H1 (cell line): Measurements from ENCODE around the gene ADCY2. TPM values are rescaled to one million over a fixed set of nuclear protein-coding genes. Genes with fewer than 3 reads are reported as not detected.

Experiments
- CTCF ChIA-PET: fragments of 300-600 bp; sonication (Branson Sonifier 250); formaldehyde crosslinking; loops from one replicate; lab custom pipeline; 2021; ENCODE audit not compliant: partially characterized antibody; lab: Charles Lee
- POLR2A ChIA-PET: fragments of 300-600 bp; sonication (Branson Sonifier 250); formaldehyde crosslinking; loops from one replicate; lab custom pipeline; 2021; ENCODE audit warnings: inconsistent platforms; ENCODE audit not compliant: partially characterized antibody; lab: Charles Lee
- DNase-seq, 2 experiments: peaks; one replicate each; pipeline versions ENCODE4 v3.0.0 to v3.0.0-alpha.2; 2010 to 2022; ENCODE audit warnings: low spot score in 2 of 2, low read depth in 1 of 2, mixed read lengths in 1 of 2
- FAIRE-seq: peaks from 2 replicates; lab custom pipeline; 2011; peaks lifted over from hg19 to GRCh38; lab: Jason Lieb, UNC
- H2AFZ ChIP-seq: 2 replicates; pipeline ENCODE4 v1.8.1; 2012; ENCODE audit warnings: low read length, inconsistent platforms
- H2AK5ac ChIP-seq: 2 replicates; pipeline ENCODE4 v1.6.1; 2013; ENCODE audit warnings: low read depth, low read length
- H2BK120ac ChIP-seq: replicated peaks from 2 replicates; pipeline ENCODE3; 2013; ENCODE audit warnings: low read depth, low read length, inconsistent platforms
- H2BK12ac ChIP-seq: 2 replicates; pipeline ENCODE4 v1.6.1; 2013; ENCODE audit warnings: low read depth, low read length
- H2BK15ac ChIP-seq: 2 replicates; pipeline ENCODE4 v1.6.1; 2013; ENCODE audit warnings: low read length
- H2BK20ac ChIP-seq: 2 replicates; pipeline ENCODE4 v1.6.1; 2013; ENCODE audit warnings: low read length
- H2BK5ac ChIP-seq: 2 replicates; pipeline ENCODE4 v1.6.1; 2013; ENCODE audit warnings: low read depth, low read length
- H3K14ac ChIP-seq: 2 replicates; pipeline ENCODE4 v1.6.1; 2013; ENCODE audit warnings: inconsistent platforms; ENCODE audit not compliant: insufficient read length
- H3K18ac ChIP-seq: 2 replicates; pipeline ENCODE4 v1.6.1; 2013; ENCODE audit warnings: low read length; ENCODE audit errors: extremely low read depth
- H3K23ac ChIP-seq: 2 replicates; pipeline ENCODE4 v1.6.1; 2013; ENCODE audit warnings: inconsistent platforms; ENCODE audit not compliant: insufficient read length
- H3K23me2 ChIP-seq: 2 replicates; pipeline ENCODE4 v1.6.1; 2013; ENCODE audit warnings: low read depth, low read length
- H3K27ac ChIP-seq: 2 replicates; pipeline ENCODE4 v1.6.1; 2011; ENCODE audit warnings: low read depth, low read length, inconsistent platforms
- H3K27me3 ChIP-seq, 4 experiments: replicated peaks in 1 of 4; 1 replicate in 1 of 4; 2 replicates in 3 of 4; pipeline versions ENCODE4 v1.6.1 to v1.8.1; 2011 to 2013; ENCODE audit warnings: low read length in 3 of 4, mild to moderate bottlenecking in 3 of 4, inconsistent platforms in 2 of 4, mixed read lengths in 2 of 4, moderate library complexity in 1 of 4; ENCODE audit not compliant: control insufficient read depth in 3 of 4, insufficient read depth in 3 of 4; ENCODE audit errors: extremely low read depth in 1 of 4
- H3K36me3 ChIP-seq, 4 experiments: 2 replicates each; pipeline versions ENCODE4 v1.6.1 to v1.8.1; 2011 to 2013; ENCODE audit warnings: mild to moderate bottlenecking in 4 of 4, low read length in 3 of 4, moderate library complexity in 2 of 4, control low read depth in 1 of 4, inconsistent platforms in 1 of 4; ENCODE audit not compliant: insufficient read depth in 4 of 4, control insufficient read depth in 2 of 4
- H3K4ac ChIP-seq: replicated peaks from 2 replicates; pipeline ENCODE3; 2013; ENCODE audit warnings: low read length, low read depth, mixed read lengths, inconsistent platforms; ENCODE audit not compliant: insufficient read length
- H3K4me1 ChIP-seq, 4 experiments: replicated peaks in 1 of 4; 1 replicate in 1 of 4; 2 replicates in 3 of 4; pipeline versions ENCODE4 v1.6.1 to v1.8.1; 2011 to 2013; ENCODE audit warnings: low read length in 3 of 4, inconsistent platforms in 2 of 4, mixed read lengths in 1 of 4; ENCODE audit not compliant: insufficient read depth in 4 of 4, control insufficient read depth in 3 of 4
- H3K4me2 ChIP-seq, 2 experiments: 2 replicates each; pipeline versions ENCODE4 v1.6.1 to v1.8.1; 2011 to 2013; ENCODE audit warnings: low read depth in 2 of 2, low read length in 2 of 2, control low read depth in 1 of 2, inconsistent platforms in 1 of 2, mild to moderate bottlenecking in 1 of 2; ENCODE audit not compliant: insufficient read depth in 1 of 2
- H3K4me3 ChIP-seq, 4 experiments: fragments of 200-600, 300-600 bp in 1 of 4; sonication (generic), shearing (Covaris generic), sonication (Bioruptor Twin) in 1 of 4; 2 replicates each; pipeline versions ENCODE4 v1.5.1 to v1.8.1; 2011 to 2016; ENCODE audit warnings: low read length in 4 of 4, low read depth in 3 of 4, control low read depth in 2 of 4, inconsistent platforms in 2 of 4, mild to moderate bottlenecking in 2 of 4, mixed read lengths in 1 of 4, moderate library complexity in 1 of 4; ENCODE audit not compliant: insufficient read depth in 2 of 4; ENCODE audit errors: extremely low read depth in 1 of 4
- H3K56ac ChIP-seq: replicated peaks from 2 replicates; pipeline ENCODE3; 2013; ENCODE audit warnings: low read depth, mild to moderate bottlenecking, mixed read lengths, low read length, inconsistent platforms; ENCODE audit not compliant: insufficient read length
- H3K79me1 ChIP-seq: 2 replicates; pipeline ENCODE4 v1.6.1; 2013; ENCODE audit warnings: low read depth, low read length, control low read depth
- H3K79me2 ChIP-seq, 2 experiments: 2 replicates each; pipeline versions ENCODE4 v1.6.1 to v1.8.1; 2012 to 2013; ENCODE audit warnings: low read length in 2 of 2, mild to moderate bottlenecking in 2 of 2, inconsistent platforms in 1 of 2; ENCODE audit not compliant: insufficient read depth in 2 of 2, control insufficient read depth in 1 of 2
- H3K9ac ChIP-seq, 4 experiments: replicated peaks in 1 of 4; 1 replicate in 1 of 4; 2 replicates in 3 of 4; pipeline versions ENCODE4 v1.6.1 to v1.8.1; 2011 to 2013; ENCODE audit warnings: low read depth in 3 of 4, low read length in 3 of 4, control low read depth in 2 of 4, mild to moderate bottlenecking in 2 of 4, moderate library complexity in 2 of 4, inconsistent platforms in 1 of 4; ENCODE audit errors: extremely low read depth in 1 of 4
- H3K9me3 ChIP-seq, 2 experiments: 2 replicates each; pipeline versions ENCODE4 v1.6.1 to v1.8.1; 2012 to 2013; ENCODE audit warnings: mild to moderate bottlenecking in 2 of 2, moderate library complexity in 2 of 2, control low read depth in 1 of 2, inconsistent platforms in 1 of 2, low read depth in 1 of 2, low read length in 1 of 2, mixed read lengths in 1 of 2; ENCODE audit not compliant: insufficient read depth in 2 of 2
- H4K20me1 ChIP-seq, 2 experiments: replicated peaks in 1 of 2; 2 replicates each; pipeline versions ENCODE3 to v1.8.1; 2011 to 2013; ENCODE audit warnings: inconsistent platforms in 2 of 2, low read length in 2 of 2, mild to moderate bottlenecking in 1 of 2; ENCODE audit not compliant: insufficient read depth in 2 of 2, control insufficient read depth in 1 of 2
- H4K5ac ChIP-seq: 2 replicates; pipeline ENCODE4 v1.6.1; 2013; ENCODE audit warnings: low read length, low read depth, mixed read lengths, inconsistent platforms; ENCODE audit not compliant: insufficient read length
- H4K8ac ChIP-seq: 2 replicates; pipeline ENCODE4 v1.8.0; 2013; ENCODE audit warnings: mild to moderate bottlenecking, moderate library complexity, low read length, inconsistent platforms; ENCODE audit not compliant: insufficient read depth; ENCODE audit errors: extremely low read depth
- H4K91ac ChIP-seq: replicated peaks from 2 replicates; pipeline ENCODE3; 2013; ENCODE audit warnings: low read length, mixed read lengths, inconsistent platforms; ENCODE audit not compliant: insufficient read length
- ASH2L ChIP-seq: fragments of 200-600, 300-600 bp; sonication (generic); IDR thresholded peaks from one replicate; pipeline ENCODE4 v1.7.1; 2017; ENCODE audit warnings: low read length
- BRCA1 ChIP-seq: IDR thresholded peaks from 2 replicates; pipeline ENCODE4 v1.6.1; 2012; ENCODE audit warnings: low read depth, low read length, improper control_type of control experiment
- CBX5 ChIP-seq: fragments of 300-800, 300-1000 bp; sonication (generic); IDR thresholded peaks from 2 replicates; pipeline ENCODE4 v1.7.1; 2016; ENCODE audit warnings: antibody characterized with exemption, low read length, low read depth
- CHD2 ChIP-seq: IDR thresholded peaks from 2 replicates; pipeline ENCODE4 v1.6.1; 2012; ENCODE audit warnings: low read length, improper control_type of control experiment
- CTCF ChIP-seq, 3 experiments: IDR thresholded peaks; 1 replicate in 2 of 3; 2 replicates in 1 of 3; pipeline versions ENCODE4 v1.5.1 to v1.6.1; 2011; ENCODE audit warnings: low read length in 3 of 3, mild to moderate bottlenecking in 3 of 3, inconsistent platforms in 2 of 3, low read depth in 1 of 3, moderate library complexity in 1 of 3; ENCODE audit not compliant: insufficient read depth in 1 of 3; ENCODE audit errors: control extremely low read depth in 1 of 3
- HDAC2 ChIP-seq, 2 experiments: fragments of 300-600 bp in 1 of 2; sonication (generic) in 1 of 2; IDR thresholded peaks; 2 replicates each; pipeline ENCODE4 v1.6.1; 2011 to 2012; ENCODE audit warnings: low read depth in 2 of 2, low read length in 2 of 2, mild to moderate bottlenecking in 2 of 2, moderate library complexity in 2 of 2, borderline replicate concordance in 1 of 2, inconsistent platforms in 1 of 2
- JUN ChIP-seq: IDR thresholded peaks from 2 replicates; pipeline ENCODE4 v1.6.1; 2011; ENCODE audit warnings: low read depth, mild to moderate bottlenecking, improper control_type of control experiment, low read length
- KDM5A ChIP-seq: fragments of 200-600 bp; IDR thresholded peaks from 2 replicates; pipeline ENCODE4 v1.7.1; 2012; ENCODE audit warnings: mild to moderate bottlenecking, low read length, inconsistent platforms, mixed read lengths
- MAX ChIP-seq: IDR thresholded peaks from 2 replicates; pipeline ENCODE4 v1.6.1; 2012; ENCODE audit warnings: inconsistent platforms
- SAP30 ChIP-seq: fragments of 300-600 bp; sonication (generic); IDR thresholded peaks from 2 replicates; pipeline ENCODE4 v1.7.1; 2012; ENCODE audit warnings: low read length, moderate library complexity, mild to moderate bottlenecking, inconsistent platforms; ENCODE audit not compliant: insufficient read depth, insufficient replicate concordance
- SIN3A ChIP-seq, 2 experiments: IDR thresholded peaks in 1 of 2; conservative IDR thresholded peaks in 1 of 2; 2 replicates each; pipeline ENCODE4 v1.6.1; 2011 to 2012; ENCODE audit warnings: low read length in 2 of 2, improper control_type of control experiment in 1 of 2, low read depth in 1 of 2, mild to moderate bottlenecking in 1 of 2
- WGBS, 2 experiments: shearing (Covaris generic) in 1 of 2; methylation state at CpG; one replicate each; pipeline versions ENCODE4 v1.1.6 to v1.1.7; 2013 to 2015; ENCODE audit warnings: low lambda C conversion rate in 2 of 2, mixed read lengths in 2 of 2, inconsistent platforms in 1 of 2, low coverage in 1 of 2, missing lambda C conversion rate in 1 of 2; ENCODE audit not compliant: insufficient replicate concordance in 2 of 2, insufficient coverage in 1 of 2, insufficient read length in 1 of 2; ENCODE audit errors: extremely low coverage in 1 of 2, missing lambda C conversion rate in 1 of 2; 5-methylcytosine and 5-hydroxymethylcytosine counted together
- polyA plus RNA-seq, 7 experiments: library from polyadenylated mRNA; depleted of rRNA in 3 of 7; stranded (reverse) in 5 of 7; unstranded in 2 of 7; fragments of >200 nt in 5 of 7; fragments of 200-250 nt in 2 of 7; gene quantifications; 1 replicate in 5 of 7; 2 replicates in 1 of 7; 4 replicates in 1 of 7; pipeline versions ENCODE4 v1.2.1 to v1.2.3, GENCODE V29; 2011 to 2013; ENCODE audit warnings: missing spikeins in 2 of 7, mixed read lengths in 2 of 7
- total RNA-seq: library from RNA; stranded (reverse); fragmentation: NEBNext Ultra II Directional; extraction: Animal tissue kit (Norgen Biotek cat#: 25700); gene quantifications from 2 replicates; pipeline ENCODE4 v1.2.1, GENCODE V29; 2021

Gene ADCY2
- total and polyA plus RNA-seq, 2 of the 8 experiments (the other 6 are each of a cell fraction or from before 2014, with no cell fraction given), result 35.8 to 122 TPM

GRCh38 chr5:7705736-7706135, 309.8 kb downstream of the ADCY2 start:
- H2BK20ac ChIP-seq, result no peak overlapping the region
- H2BK120ac ChIP-seq, result no peak overlapping the region
- peaks cover 0 to 5% (median 4%) of the 10 kb centered on the region in 4 experiments; a peak in 2 of 7 replicates for H3K4me1 ChIP-seq
- H2AFZ ChIP-seq, result no peak overlapping the region
- 89% methylated on average over 6 of the region's 6 CpGs; no CpG with 5 or more reads in 1 of the 2 experiments for WGBS, 2 experiments
- H4K91ac ChIP-seq, result no peak overlapping the region
- no peak overlapping the region for H3K56ac ChIP-seq
- no peaks in the 10 kb centered on the region for H3K27me3 ChIP-seq
- H4K8ac ChIP-seq, result no peak overlapping the region
- ChIA-PET CTCF (interaction anchor here (1.6 kb wide), 1 partner anchor 49 kb away, joined by 4 read pairs; no protein-coding TSS in a partner anchor), POLR2A (no interaction called here)
- H2BK12ac ChIP-seq, result no peak overlapping the region
- FAIRE-seq (no peak), DNase-seq (no peak)
- H3K27ac ChIP-seq, result no peak overlapping the region
- no peak overlapping the region for H3K9ac ChIP-seq
- no peaks in the 10 kb centered on the region for H4K20me1 ChIP-seq
- H2AK5ac ChIP-seq, result no peak overlapping the region
- H2BK15ac ChIP-seq, result no peak overlapping the region
- H3K4me3 ChIP-seq, result no peak overlapping the region
- no peak overlapping the region for H2BK5ac ChIP-seq
- no peak overlapping the region for H3K18ac ChIP-seq
- no peaks in the 10 kb centered on the region; a peak in 1 of 4 replicates for H3K79me2 ChIP-seq
- no peaks in the 10 kb centered on the region for H3K79me1 ChIP-seq
- no peak overlapping the region for H3K4ac ChIP-seq
- H3K23ac ChIP-seq, result no peak overlapping the region
- H3K4me2 ChIP-seq, result no peak overlapping the region
- peaks cover 2 to 21% (median 6%) of the 10 kb centered on the region in 4 experiments; a peak in 5 of 8 replicates for H3K36me3 ChIP-seq
- H3K9me3 ChIP-seq, result no peaks in the 10 kb centered on the region
- H3K14ac ChIP-seq, result no peak overlapping the region
- H4K5ac ChIP-seq, result no peak overlapping the region
- H3K23me2 ChIP-seq, result no peaks in the 10 kb centered on the region
- TF ChIP-seq SAP30 (no peak), MAX (no peak), KDM5A (no peak), BRCA1 (no peak), CBX5 (no peak), CHD2 (no peak), ASH2L (no peak), SIN3A (conservative IDR thresholded peaks at IDR 0.05 in 1 of 2, IDR thresholded peaks at IDR 0.05 in 1 of 2; ENCODE audit: low read depth in 1 of 2, low read length in 2 of 2) (no peak), CTCF (IDR thresholded peaks at IDR 0.05; ENCODE audit: control extremely low read depth in 1 of 3, insufficient read depth in 1 of 3, low read depth in 1 of 3, low read length in 3 of 3) (no peak), JUN (no peak), HDAC2 (IDR thresholded peaks at IDR 0.05; ENCODE audit: borderline replicate concordance in 1 of 2, low read depth in 2 of 2, low read length in 2 of 2) (no peak)
